GM12892 (cell line): ENCODE data around the gene THOC3.
"Not testable (repeated sequence)": the region's sequence is repeated elsewhere in the genome, so short reads cannot be mapped to it uniquely, and the experiment has no call there.

Source experiments
- POLR2A ChIP-seq: IDR thresholded peaks from 2 replicates; pipeline ENCODE4 v1.6.1; 2011; ENCODE audit warnings: low read depth, low read length, control low read depth
- POLR2AphosphoS5 ChIP-seq: IDR thresholded peaks from 2 replicates; pipeline ENCODE4 v1.6.1; 2011; ENCODE audit warnings: low read depth, low read length, control low read depth

- TF ChIP-seq POLR2AphosphoS5, POLR2A: not testable (repeated sequence)
These were observed 29.6 kb downstream of the THOC3 start for GRCh38 chr5:175938489-175938888.
